NB4 (cell line): ENCODE data around the gene GMPR.

ENCODE experiments used
- MYC ChIP-seq: IDR thresholded peaks from 2 replicates; pipeline ENCODE4 v1.6.1; 2011; ENCODE audit warnings: low read depth, low read length
- POLR2A ChIP-seq: IDR thresholded peaks from 2 replicates; pipeline ENCODE4 v1.6.1; 2011; ENCODE audit warnings: mild to moderate bottlenecking; ENCODE audit not compliant: insufficient read length; ENCODE audit errors: extremely low read depth
- TF ChIP-seq, protein P1 (sequence below): IDR thresholded peaks from one replicate; pipeline ENCODE4 v1.5.1; 2012; ENCODE audit warnings: low read depth, low read length
- TF ChIP-seq, protein P2 (sequence below): IDR thresholded peaks from 2 replicates; pipeline ENCODE4 v1.6.1; 2011; ENCODE audit warnings: low read depth, low read length

DNA sequence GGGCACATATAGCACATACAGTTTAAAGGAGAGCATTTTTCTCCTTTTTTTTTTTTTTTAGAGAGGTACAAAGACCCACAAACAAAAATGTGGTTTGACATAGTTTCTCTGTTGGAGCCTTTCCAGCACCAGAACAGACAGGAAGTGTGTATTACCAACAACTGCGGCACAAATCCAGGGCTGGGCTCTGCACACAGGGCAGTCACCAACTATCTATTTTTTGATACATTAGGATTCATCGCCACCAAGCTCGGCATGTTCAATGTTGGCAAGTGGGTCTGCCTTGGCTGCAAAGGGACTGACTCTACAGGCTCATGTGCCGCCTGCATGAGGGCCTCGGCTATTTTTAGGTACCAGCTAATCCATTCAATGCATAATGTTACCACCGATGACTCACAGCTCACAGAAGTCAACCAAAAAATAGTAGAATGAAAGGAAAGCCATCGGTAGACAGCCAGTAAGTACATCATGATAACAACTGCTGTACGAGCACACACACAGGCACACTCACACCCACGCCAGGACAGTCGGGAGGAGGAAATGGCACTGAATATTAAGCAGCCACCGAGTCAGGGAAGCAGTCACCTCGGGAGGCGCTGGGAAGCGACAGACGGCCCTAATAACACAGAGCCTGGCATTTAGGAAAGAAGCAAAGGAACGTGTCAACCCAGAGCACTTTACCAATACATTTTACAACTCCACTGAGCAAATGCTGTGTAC is 81.6 kb downstream of the GMPR start:
- TF ChIP-seq, protein P1, sequence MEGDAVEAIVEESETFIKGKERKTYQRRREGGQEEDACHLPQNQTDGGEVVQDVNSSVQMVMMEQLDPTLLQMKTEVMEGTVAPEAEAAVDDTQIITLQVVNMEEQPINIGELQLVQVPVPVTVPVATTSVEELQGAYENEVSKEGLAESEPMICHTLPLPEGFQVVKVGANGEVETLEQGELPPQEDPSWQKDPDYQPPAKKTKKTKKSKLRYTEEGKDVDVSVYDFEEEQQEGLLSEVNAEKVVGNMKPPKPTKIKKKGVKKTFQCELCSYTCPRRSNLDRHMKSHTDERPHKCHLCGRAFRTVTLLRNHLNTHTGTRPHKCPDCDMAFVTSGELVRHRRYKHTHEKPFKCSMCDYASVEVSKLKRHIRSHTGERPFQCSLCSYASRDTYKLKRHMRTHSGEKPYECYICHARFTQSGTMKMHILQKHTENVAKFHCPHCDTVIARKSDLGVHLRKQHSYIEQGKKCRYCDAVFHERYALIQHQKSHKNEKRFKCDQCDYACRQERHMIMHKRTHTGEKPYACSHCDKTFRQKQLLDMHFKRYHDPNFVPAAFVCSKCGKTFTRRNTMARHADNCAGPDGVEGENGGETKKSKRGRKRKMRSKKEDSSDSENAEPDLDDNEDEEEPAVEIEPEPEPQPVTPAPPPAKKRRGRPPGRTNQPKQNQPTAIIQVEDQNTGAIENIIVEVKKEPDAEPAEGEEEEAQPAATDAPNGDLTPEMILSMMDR = no peak
- TF ChIP-seq, protein P2, sequence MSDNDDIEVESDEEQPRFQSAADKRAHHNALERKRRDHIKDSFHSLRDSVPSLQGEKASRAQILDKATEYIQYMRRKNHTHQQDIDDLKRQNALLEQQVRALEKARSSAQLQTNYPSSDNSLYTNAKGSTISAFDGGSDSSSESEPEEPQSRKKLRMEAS = peak; percentile 50
- TF ChIP-seq MYC (0 out of 2 replicates have a peak, but pooled peaks have one; percentile 29), POLR2A (no peak)
